Midbrain (tissue), 1 donor: Measurements from ENCODE around the gene RIOK2.

Experiments
- DNase-seq: peaks from one replicate; lab custom pipeline; 2025; lab: John Stamatoyannopoulos, UW

Gene RIOK2

GRCh38 chr5:97125125-97125683 is 57.8 kb downstream of the RIOK2 start:
- DNase-seq, result no peak

DNA sequence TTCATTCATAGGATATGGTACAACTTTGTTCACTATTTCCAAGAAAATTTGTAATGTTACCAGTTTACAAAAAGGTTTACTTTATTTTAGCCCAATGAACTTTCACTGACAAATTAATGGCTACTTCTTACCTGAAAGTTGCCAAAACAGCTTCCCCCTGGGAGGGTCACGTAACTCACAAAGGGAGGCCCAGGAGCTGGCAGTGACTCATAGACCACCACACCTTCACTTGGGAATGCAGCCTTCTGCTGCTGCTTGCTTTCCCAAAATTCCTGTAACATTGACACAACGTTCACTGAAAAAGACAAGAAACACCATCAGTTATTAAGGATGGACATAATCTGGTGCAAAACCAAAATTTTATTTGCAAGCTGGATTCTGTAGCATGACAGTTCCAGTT is 58.7 kb downstream of the RIOK2 start:
- DNase-seq, result no peak

DNA sequence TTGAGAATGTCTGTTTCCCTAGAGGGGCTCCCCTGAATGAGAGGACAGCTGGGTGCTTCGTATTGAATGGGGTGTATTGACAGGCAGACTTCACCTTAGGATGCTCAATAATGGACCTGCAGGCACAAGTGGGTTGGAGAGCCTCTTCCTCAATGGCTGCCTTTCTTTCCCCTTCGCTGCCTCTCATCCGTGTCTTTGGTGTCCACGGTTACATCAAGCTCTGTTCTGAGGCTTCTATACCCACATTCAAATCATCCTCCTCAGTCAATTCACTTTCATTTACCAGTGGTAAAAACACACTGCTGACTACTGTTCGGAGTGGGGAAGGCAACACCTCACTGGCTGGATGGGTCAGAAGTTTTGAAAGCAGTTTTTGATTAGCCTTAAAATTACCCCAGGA is 61.2 kb downstream of the RIOK2 start:
- DNase-seq, result no peak

DNA sequence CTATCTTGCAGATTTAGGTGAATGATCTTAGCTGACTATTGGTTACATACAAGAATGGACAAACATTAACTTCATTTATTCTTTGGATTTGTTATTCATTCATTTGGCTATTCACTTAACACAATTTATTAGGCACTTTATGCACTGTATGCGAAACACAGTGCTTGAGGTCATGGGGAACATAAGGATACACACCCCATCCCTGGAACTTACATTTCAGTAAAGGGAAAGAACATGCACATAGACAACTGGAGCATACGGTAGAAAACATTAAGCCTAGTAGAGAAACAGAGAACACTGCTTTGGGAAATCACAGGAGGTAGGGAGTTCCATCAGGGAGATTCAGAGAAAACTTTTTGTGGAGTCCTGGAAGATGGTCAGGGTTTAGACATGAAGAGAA is 62.9 kb downstream of the RIOK2 start:
- no peak for DNase-seq

GRCh38 chr5:97119007-97119390 is 64.0 kb downstream of the RIOK2 start:
- no peak for DNase-seq

DNA sequence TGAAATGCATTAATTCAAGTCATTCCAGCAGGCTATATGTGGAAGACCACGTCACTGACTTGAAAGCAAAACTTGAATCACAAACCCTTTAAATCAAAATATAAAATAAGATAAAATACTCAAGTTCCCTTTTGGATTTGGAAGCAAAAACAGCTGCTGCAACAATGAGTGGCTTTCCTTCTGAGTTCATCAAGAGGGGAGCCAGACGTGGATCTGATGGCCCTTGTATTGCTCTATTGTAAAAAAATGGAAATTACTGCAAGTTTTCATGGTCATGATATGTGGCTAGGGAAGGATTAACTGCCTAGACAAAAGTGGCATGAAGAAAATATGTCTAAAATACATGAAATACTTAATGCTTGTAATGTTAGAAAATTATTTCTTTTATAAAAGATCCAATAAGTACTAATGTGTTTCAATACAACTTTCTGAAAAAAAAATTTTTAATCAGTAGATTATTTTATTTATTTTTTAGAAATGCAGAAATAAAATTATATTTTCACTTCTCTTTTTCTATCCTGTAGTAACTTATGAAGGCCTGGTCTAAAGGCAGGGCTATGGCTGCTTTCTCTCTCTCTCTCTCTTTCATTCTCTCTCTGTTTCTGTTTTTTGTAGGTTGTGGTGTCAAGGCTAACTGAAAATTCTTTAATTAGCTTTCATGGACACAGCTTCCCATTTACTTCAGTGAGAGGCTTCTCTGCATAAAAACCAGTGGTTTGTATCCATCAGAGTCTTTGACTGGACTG is 64.6 kb downstream of the RIOK2 start:
- no peak for DNase-seq

GRCh38 chr5:97115932-97116331 is 67.1 kb downstream of the RIOK2 start:
- DNase-seq, result no peak

DNA sequence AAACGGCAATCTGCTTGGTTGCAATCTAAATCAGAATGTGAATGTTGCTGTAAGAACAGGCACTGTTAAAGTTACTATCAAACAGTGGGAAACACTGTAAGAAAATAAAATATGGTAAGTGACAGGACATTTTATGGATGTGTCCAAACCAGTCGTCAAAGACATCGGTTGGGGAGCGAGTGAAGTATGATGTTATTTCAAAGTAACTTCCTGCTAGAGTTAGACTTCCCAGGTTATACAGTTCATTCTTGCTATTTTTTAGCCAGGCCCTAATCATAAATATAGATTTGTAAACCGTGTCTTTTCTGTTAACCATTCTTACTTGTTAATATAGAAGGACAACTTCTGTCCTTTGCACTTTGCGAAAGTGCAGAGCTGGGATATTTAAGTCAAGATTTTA is 70.8 kb downstream of the RIOK2 start:
- DNase-seq, result no peak

DNA sequence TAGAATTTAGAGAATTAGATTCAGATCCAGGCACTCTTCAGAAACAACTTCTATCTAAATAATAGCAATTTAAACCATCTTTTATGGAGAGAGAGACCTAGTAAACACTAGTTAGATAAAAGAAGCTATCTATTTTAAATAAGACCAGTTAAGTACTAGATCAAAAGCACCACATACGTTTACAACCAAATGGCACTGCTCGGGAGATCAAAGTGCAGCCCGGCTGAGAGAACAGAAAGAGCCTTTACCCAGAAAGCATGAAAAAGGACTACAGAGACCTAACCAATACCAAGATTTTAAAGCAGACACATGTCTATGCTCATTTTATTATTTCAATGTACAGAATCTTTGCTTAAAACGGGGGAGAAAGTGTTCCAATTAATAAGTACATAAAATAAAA is 71.4 kb downstream of the RIOK2 start:
- DNase-seq, result peak; percentile 24

DNA sequence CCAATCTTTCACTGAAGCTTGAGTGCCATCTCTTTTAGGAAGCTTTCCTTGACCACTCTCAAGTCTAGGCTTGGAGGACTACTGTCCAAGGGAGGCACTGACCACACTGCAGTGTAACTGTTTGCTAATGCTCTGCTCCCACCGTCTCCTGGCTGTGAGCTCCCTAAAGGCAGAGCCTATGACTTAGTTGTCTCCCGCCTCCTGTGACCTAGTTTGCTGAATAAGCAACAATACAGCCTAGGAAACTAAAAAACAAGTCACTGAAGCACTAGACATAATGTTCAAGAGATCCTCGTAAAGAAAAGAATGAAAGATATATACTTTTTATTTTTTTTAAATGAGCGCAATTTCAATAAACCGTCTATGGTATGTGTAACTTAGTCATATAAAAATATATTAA is 72.0 kb downstream of the RIOK2 start:
- peak; percentile 37 for DNase-seq
